GM18508 (cell line): ENCODE data around the gene XYLT1.

ENCODE experiments used
- ATAC-seq: cut with Tn5 transposase; IDR thresholded peaks from one replicate; pipeline ENCODE4 v1.9.1; 2021; ENCODE audit warnings: moderate number of reproducible peaks; ENCODE audit not compliant: insufficient read depth, unreplicated experiment

The XYLT1 gene

GRCh38 chr16:17461951-17462729, 8.6 kb downstream of the XYLT1 start:
- ATAC-seq, result no peak

DNA sequence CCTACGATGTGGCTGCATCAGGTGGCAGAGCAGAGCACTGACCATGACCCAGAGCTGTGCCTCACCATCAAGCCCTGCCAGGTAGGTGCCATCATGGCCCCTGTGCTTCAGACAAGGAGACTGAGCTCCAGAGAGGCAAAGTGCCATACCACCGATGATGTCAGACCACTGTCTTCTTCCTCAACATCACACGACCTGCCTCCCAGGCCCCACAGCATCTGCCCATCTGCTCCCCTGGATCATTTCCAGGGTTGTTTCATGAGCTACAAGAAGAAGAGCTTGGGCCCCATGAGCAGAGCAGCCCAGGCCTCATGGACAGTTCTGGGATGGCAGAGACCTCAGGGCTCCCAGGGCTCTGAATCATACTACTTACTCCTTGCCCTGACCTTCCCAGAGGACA, 9.9 kb downstream of the XYLT1 start:
- ATAC-seq, result no peak

GRCh38 chr16:17459903-17460521, 10.7 kb downstream of the XYLT1 start:
- no peak for ATAC-seq

GRCh38 chr16:17457997-17458396, 12.8 kb downstream of the XYLT1 start:
- ATAC-seq, result no peak

GRCh38 chr16:17457513-17457912, 13.2 kb downstream of the XYLT1 start:
- ATAC-seq, result no peak

- no peak for ATAC-seq
Observed at GRCh38 chr16:17454162-17454730, 16.5 kb downstream of the XYLT1 start.

DNA sequence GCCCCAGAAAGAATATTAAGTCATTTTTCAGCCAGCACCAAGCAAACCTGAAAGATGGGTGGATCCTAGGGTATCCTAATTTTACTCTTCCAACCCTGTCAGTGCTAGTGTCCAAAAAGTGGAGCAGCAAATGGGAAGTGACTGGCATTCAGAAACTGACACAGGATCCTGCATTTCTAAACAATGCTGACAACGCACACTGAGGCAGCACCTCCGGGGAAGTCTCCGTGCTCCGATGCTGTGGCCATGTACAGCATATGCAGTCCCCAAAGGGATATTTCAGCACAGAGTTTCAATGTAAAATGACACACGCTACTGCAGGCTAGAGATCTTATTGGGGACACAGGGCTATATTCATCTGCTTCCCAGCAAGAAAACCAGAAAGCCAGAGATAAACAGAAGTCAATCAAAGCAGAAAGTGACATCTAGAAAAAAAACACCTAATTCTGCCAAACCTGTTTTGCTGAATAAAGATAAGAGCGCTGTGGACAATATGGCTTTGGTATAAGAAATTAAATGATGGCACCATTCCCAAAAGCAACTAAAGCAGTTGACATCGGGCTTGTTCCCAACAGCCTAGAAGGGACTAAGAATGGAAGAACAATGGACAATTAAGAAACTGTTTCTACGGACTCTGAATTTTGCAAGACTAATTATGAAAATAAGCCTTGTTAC, 17.3 kb downstream of the XYLT1 start:
- ATAC-seq, result no peak

DNA sequence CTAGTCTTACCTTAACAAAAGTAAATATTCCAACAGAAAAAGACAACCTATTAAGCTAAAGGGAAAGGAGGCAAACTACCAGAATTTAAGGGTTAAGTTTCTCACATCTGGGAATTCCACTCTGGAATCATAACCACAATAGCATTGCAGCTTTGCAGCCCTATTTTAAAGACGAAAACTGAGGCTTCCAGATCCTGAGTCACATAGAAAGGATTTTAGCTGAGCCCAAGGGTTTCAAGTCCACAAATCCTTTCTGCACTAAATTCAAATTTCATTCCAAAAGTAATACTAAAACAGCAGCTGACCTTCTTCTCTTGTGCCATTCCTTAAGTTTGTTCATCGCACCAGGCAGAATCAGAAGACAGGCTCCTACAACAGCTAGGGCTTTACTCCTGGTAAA, 17.8 kb downstream of the XYLT1 start:
- no peak for ATAC-seq

DNA sequence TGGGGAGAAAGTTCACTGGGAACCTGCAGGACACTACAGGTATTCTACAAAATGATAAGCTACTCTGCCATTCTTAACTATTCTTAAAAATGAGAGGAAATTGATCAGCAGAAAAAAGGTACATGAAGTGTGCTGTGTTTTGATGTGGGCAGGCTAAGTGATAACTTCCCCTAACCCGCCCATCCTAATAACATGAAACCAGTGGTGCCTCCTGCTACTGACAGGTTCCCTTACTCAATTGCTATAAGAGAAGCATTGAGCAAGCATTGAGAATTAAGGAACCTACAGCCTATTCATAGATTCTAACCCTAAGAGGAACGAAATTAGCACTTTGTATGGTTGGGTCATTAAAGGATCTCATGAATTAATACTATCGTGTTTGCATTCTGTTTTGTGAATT, 18.9 kb downstream of the XYLT1 start:
- no peak for ATAC-seq

DNA sequence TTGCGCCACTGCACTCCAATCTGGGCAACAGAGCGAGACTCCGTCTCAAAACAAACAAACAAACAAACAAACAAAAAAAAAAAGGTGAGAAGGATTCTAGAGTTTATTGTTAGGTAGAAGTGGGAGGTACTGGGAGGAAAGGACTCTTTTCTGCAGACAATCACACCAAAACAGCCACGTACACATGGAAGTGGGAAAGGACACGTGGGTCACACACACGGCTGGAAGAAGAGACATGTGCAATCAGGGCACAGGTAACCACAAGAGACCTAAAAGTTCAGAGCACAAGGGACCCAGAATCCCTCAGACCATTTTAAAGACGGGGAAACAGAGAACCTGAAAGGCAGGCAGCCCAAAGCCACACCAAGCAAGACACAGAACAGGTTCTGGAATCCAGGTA, 20.5 kb downstream of the XYLT1 start:
- no peak for ATAC-seq

DNA sequence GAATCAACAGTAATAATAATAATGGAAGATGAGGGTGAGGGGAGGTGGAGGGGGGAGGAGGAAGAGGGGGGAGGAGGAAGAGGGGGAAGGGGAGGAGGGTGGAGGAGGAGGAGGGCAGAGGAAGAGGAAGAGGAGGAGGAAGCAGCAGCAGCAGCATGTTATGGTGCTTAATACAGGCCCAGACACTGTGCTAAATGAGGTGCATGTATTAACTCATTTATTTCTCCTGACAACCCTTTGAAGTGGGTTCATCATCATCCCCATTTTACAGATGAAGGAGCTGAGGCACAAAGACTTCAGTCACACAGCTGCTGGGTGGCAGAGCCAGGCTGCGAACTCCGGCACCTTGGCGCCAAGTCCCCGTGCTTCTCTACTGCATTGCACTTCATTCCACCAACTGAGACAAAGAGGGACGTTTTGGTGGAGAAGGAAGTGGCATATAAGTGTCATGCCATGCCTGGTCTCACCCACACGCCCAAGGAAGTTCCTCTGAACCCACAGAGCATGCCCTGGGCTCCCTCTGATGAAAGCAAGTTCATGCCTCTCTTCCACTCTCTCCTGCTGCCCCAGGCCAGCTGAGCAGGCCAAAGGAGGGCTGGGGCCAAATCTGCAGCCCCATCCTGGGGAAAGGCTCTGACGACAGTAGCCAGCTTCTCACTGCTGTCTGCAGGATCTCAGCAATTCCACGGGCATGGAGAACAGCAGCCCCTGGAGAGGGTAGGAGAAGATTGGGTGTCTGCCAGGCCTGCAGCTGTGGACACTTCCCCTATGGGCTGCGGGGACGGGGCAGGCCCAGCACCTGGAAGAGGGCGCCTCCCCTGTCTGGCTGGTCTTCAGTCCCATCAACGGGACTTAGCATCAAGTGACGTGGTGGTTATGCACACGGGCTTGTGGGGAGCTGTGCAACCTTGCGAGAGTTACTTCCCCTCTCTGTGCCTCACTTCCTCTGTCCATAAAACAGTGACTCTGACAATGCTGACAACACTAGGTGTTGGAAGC, 21.8 kb downstream of the XYLT1 start:
- no peak for ATAC-seq

GRCh38 chr16:17447101-17447569, 23.6 kb downstream of the XYLT1 start:
- no peak for ATAC-seq

- no peak for ATAC-seq
Observed at GRCh38 chr16:17446661-17447060, 24.1 kb downstream of the XYLT1 start.

DNA sequence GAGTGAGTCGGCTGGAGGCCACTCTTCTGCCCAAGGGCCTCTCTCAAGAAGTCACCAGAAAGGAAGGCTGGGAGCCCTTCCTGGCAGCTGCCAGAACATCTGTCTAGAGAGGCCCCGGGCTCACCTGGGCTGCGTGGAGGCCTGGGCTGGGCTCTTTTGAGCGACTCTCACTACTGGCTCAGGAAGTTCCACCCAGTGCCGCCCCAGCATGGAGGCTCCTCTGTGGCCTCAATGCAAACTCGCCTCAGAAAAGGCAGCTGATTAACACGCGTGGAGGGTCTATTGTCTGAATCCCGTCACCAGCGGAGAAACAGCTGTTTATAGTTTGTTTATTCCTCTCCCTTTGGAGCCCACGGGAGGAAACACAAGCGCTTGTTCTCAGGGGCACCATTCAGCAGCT, 25.3 kb downstream of the XYLT1 start:
- ATAC-seq, result no peak

GRCh38 chr16:17444658-17445057, 26.1 kb downstream of the XYLT1 start:
- ATAC-seq, result no peak

DNA sequence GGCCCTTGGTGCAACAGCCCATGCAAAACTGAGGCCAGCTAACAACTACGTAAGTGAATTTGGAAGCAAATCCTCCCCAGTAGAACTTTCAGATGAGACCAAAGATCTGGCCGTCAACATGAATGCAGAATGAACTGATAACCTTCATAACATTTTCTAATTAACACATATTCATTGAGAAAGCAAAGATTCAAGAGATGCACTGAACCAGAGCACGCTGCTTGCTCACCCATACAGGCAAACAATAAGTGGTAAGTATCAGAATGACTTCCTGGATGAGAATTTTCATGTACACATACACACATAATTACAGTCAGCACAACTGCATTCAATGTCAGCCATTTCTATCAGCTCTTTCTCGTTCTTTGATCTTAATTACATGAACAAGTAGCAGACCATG, 30.6 kb downstream of the XYLT1 start:
- ATAC-seq, result no peak

DNA sequence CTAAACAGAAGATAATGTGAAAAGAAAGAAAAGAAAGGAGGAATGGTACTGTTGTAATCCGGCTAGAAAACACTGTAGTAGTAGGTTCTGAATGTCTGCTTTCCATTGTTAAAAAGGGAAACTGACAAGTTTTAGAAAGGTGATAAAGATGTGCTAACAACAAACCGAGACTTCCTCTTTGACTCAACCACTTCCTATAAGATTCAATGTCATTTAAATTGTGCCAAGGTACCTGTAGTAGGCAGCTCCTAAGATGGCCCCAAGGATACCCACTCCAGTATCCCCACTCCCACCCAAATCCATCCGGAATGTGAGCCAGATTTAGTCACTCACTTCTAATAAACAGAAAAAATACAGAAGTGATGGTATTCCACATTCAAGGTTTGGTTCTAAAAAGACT, 31.2 kb downstream of the XYLT1 start:
- no peak for ATAC-seq

DNA sequence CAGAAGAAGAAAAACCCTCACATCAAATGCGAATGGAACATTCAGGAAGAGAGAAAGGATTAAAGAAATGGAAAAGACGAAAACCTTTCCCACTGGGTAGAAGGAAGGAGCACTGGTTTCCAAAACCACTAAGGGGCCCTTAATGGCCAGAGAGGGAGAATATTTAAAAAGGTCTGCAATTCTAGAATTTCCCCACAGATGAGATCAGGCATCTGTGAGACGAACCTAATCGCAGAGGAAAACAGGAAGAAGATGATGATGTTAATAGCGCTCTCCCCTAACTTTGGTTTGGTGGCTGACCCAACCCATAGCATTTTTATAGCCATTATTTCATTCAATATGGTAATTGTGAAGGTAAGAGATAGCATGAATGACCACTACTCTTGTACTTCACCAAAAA, 32.8 kb downstream of the XYLT1 start:
- no peak for ATAC-seq

DNA sequence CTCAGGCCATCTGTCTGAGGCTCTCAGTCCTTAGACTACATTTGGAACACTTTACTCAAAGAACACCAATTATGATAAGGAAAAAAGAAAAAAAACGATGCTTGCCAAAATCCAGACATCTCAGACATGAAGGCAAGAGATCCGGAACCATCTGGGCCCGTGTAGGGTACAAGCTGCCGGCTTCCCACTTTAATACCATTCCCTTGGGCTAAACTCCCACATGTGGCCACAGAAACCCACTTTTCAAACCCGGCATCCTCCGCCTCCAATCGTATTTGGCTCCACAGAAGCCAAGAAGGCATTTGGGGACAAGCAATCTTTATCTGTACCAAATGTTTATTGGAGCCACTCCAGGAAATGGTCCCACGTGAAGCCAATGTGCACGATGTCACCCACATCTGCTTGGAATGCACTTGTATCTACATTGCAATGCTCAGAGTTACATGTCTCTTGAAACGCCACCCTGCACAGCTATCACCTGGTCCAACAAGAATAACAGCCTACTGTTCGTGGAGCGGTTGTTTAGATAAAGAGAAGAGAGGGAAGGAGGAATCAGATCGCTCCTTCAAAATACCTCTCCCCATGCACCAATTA, 33.5 kb downstream of the XYLT1 start:
- no peak for ATAC-seq

- no peak for ATAC-seq
Observed at GRCh38 chr16:17435318-17435717, 35.4 kb downstream of the XYLT1 start.
